ENCODE data around the gene TIMM44. TPM values are rescaled to one million over a fixed set of nuclear protein-coding genes. Genes with fewer than 3 reads are reported as not detected.

TIMM44 gene
- total RNA-seq, 3 donors from 2014 or later: 55.5 to 80.4 (median 63.4) TPM

DNA sequence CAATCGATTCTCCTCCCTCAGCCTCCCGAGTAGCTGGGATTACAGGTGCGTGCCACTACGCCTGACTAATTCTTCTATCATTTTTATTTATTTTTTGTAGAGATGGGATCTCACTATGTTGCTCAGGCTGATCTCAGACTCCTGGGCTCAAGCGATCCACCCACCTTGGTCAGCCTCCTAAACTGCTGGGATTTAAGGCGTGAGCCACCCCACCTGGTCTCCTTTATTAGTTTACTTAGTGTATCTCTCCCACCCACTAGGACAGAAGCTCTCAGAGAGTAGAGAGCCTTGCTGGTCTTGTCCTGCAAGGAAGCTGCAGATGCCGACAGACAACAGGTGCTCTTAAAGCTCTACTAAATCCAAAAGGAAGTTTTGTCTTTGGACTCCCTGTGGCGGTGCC lies 57.6 kb downstream of the TIMM44 start:
- Histone ChIP-seq H3K4me3 (no peak overlapping the region), H3K36me3 (ENCODE audit: low read depth) (no peaks in the 10 kb centered on the region), H3K4me1 (ENCODE audit: low read depth) (peaks cover 3% of the 10 kb centered on the region), H3K9me3 (no peaks in the 10 kb centered on the region)
- DNase-seq: no peak
- ATAC-seq: peak; percentile 6
- TF ChIP-seq, protein P1, sequence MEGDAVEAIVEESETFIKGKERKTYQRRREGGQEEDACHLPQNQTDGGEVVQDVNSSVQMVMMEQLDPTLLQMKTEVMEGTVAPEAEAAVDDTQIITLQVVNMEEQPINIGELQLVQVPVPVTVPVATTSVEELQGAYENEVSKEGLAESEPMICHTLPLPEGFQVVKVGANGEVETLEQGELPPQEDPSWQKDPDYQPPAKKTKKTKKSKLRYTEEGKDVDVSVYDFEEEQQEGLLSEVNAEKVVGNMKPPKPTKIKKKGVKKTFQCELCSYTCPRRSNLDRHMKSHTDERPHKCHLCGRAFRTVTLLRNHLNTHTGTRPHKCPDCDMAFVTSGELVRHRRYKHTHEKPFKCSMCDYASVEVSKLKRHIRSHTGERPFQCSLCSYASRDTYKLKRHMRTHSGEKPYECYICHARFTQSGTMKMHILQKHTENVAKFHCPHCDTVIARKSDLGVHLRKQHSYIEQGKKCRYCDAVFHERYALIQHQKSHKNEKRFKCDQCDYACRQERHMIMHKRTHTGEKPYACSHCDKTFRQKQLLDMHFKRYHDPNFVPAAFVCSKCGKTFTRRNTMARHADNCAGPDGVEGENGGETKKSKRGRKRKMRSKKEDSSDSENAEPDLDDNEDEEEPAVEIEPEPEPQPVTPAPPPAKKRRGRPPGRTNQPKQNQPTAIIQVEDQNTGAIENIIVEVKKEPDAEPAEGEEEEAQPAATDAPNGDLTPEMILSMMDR (IDR thresholded peaks at IDR 0.05): no peak
- intact Hi-C loops (cut with DNase I, micrococcal nuclease): no loop called here

DNA sequence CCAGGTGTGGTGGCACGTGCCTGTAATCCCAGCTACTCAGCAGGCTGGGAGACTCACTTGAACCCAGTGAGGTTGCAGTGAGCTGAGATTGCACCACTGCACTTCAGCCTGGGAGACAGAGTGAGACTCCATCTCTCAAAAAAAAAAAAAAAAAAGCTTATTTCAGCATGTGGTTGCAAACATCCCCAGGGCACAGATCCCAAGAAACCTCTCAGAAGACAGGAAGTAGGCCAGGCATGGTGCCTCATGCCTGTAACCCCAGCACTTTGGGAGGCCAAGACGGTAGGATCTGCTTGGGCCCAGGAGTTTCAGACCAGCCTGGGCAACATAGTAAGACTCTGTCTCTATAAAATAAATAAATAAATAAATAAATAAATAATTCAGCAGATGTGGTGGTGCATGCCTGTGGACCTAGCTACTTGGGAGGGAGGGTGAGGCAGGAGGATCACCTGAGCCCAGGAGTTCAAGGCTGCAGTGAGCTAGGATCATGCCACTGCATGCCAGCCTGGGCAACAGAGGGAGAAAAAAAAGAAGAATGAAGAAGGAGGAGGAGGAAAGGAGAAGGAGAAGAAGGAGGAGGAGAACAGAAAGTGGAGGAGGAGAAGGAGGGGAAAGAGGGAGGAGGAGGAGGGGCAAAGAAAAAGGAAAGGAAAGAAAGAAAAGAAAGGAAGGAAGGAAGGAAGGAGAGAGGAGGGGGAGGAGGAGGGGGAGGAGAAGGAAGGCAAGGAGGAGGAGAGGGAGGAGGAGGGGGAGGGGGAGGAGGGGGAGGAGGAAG lies 59.5 kb downstream of the TIMM44 start:
- Histone ChIP-seq H3K4me3 (no peak overlapping the region), H3K4me1 (ENCODE audit: low read depth) (peaks cover 3% of the 10 kb centered on the region), H3K9me3 (no peaks in the 10 kb centered on the region), H3K36me3 (ENCODE audit: low read depth) (no peaks in the 10 kb centered on the region)
- intact Hi-C loops (cut with DNase I, micrococcal nuclease): no loop called here
- TF ChIP-seq, protein P1 (IDR thresholded peaks at IDR 0.05): no peak
- ATAC-seq: no peak
- DNase-seq: no peak

DNA sequence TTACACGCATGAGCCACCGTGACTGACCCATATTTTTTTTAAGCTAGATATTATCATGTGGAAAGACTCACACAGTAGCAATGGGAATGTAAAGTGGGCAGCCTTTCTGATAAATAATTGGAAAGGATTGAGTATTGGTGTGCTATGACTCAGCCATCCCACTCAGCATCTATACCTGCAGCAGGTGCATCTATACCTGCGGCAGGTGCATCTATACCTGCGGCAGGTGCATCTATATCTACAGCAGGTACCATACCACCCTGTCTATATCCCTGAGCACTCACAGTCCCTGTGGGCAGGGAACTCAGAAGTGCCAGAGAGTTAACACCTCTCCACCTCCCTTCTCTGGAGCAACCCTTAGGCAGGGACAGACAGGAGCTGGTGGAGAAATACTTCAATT lies 60.4 kb downstream of the TIMM44 start:
- Histone ChIP-seq H3K9me3 (no peaks in the 10 kb centered on the region), H3K36me3 (ENCODE audit: low read depth) (no peaks in the 10 kb centered on the region), H3K4me3 (no peak overlapping the region), H3K4me1 (ENCODE audit: low read depth) (peaks cover 2% of the 10 kb centered on the region)
- no peak for DNase-seq
- TF ChIP-seq, protein P1 (IDR thresholded peaks at IDR 0.05): no peak
- no peak for ATAC-seq
- intact Hi-C loops (cut with DNase I, micrococcal nuclease): no loop called here

DNA sequence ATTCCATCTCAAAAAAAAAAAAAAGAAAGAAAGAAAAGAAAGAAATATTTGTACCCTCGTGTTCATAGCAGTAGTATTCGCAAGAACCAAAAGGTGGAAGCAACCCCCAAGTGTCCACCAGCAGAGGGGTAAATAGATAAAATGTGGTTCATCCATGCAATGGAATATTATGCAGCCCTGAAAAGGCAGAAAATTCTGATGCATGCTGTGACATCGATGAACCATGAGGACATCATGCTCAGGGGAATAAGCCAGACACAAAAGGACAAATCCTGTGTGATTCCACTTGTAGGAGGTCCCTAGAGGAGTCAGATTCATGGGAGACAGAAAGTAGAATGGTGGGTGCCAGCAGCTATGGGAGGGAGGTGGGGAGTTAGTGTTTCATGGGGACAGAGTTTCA lies 61.6 kb downstream of the TIMM44 start:
- intact Hi-C loops (cut with DNase I, micrococcal nuclease): no loop called here
- Histone ChIP-seq H3K4me1 (ENCODE audit: low read depth) (no peaks in the 10 kb centered on the region), H3K36me3 (ENCODE audit: low read depth) (no peaks in the 10 kb centered on the region), H3K9me3 (no peaks in the 10 kb centered on the region), H3K4me3 (no peak overlapping the region)
- ATAC-seq (no peak), DNase-seq (no peak)
- TF ChIP-seq, protein P1 (IDR thresholded peaks at IDR 0.05): no peak

DNA sequence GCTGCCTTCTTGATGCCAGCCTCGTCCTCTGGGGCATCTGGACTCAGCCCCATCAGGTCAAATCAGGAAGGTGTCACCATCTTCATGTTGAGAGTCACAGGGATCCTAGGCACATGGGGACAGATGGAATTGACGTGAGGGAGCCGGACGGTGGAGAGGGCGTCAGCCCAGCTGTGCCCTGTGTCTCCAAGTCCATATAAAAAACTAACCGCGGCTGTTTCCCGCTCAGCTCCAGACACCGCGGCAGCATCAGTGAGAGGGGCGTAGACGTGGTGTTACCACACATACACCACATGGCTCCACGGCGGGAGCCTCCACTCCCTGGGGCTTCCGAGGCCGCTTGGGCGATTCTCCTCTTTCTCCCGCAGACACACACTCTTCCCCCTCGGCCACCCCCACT lies 63.6 kb downstream of the TIMM44 start:
- no peaks in the 10 kb centered on the region for H3K36me3 ChIP-seq (ENCODE audit: low read depth)
- no peak overlapping the region for H3K4me3 ChIP-seq
- ATAC-seq (no peak), DNase-seq (no peak)
- peaks cover 2% of the 10 kb centered on the region for H3K4me1 ChIP-seq (ENCODE audit: low read depth)
- TF ChIP-seq, protein P1 (IDR thresholded peaks at IDR 0.05): no peak
- intact Hi-C loops (cut with DNase I, micrococcal nuclease): no loop called here
- H3K9me3 ChIP-seq: no peaks in the 10 kb centered on the region

Measured in mucosa of descending colon (tissue), 3 donors.